ENCODE data around the gene KCNE3. TPM values are rescaled to one million over a fixed set of nuclear protein-coding genes. Genes with fewer than 3 reads are reported as not detected.
A peak's percentile ranks its signal among the peaks of the same experiment; 100 is the strongest.

KCNE3 gene
- total and polyA plus RNA-seq, 9 of the 15 experiments (the other 6 are each of a cell fraction or from before 2014, with no cell fraction given): 1.6 to 8.7 (median 6.2) TPM

DNA sequence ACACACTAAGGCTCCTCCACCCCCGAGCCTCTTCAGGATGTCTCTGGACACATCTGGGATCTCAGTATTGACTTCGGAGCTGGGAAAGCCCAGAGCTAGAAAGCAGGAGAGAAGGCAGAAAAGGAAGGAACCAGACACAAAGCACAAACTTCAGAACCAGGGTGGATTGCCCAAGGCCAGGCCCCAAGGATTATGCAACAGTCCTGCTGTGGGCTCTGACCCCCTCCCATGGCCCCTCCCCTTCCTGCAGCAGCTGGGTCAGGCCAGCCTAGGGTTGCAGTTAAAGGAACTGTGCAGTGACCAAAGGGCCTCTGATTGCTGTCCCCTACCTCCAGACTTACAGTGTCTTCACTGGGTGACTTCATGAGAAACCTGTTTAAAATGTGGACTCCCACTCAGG is 5.3 kb downstream of the KCNE3 start (continued):
- TF ChIP-seq ATF7 (IDR thresholded peaks at IDR 0.05) (peak; percentile 69; the same call in 1 of the 2 replicates), C11orf30 (IDR thresholded peaks at IDR 0.05; ENCODE audit: low read depth) (no peak), PHF21A (IDR thresholded peaks at IDR 0.05; ENCODE audit: borderline replicate concordance, low read depth) (no peak), HLTF (IDR thresholded peaks at IDR 0.05) (no peak), ARHGAP35 (IDR thresholded peaks at IDR 0.05; ENCODE audit: partially characterized antibody) (no peak), FOSL1 (tag; conservative IDR thresholded peaks at IDR 0.05) (no peak), KDM4B (IDR thresholded peaks at IDR 0.05; ENCODE audit: borderline replicate concordance in 2 of 2, low read depth in 1 of 2) (peak in 1 of 2 experiments; percentile 54; a peak in 1 of 4 replicates), MCM5 (IDR thresholded peaks at IDR 0.05; ENCODE audit: low read depth) (no peak), ZNF668 (CRISPR knock-in tag; IDR thresholded peaks at IDR 0.05) (no peak), KLF16 (IDR thresholded peaks at IDR 0.05) (peak; percentile 59; the same call in 1 of the 2 replicates), NR2C2 (CRISPR knock-in tag; IDR thresholded peaks at IDR 0.05) (no peak), NR2C2 (tag; IDR thresholded peaks at IDR 0.05) (peak; percentile 77), CEBPG (CRISPR knock-in tag; IDR thresholded peaks at IDR 0.05) (peak; percentile 97), CEBPG (tag; conservative IDR thresholded peaks at IDR 0.05 in 1 of 2, IDR thresholded peaks at IDR 0.05 in 1 of 2) (peak; percentile 96 to 98), JUND (IDR thresholded peaks at IDR 0.05; ENCODE audit: borderline replicate concordance, low read depth, low read length) (peak; percentile 69), JUND (tag; IDR thresholded peaks at IDR 0.05; ENCODE audit: borderline replicate concordance, low read depth, low read length) (peak; percentile 49; the same call in 1 of the 3 replicates), GABPA (tag; conservative IDR thresholded peaks at IDR 0.05; ENCODE audit: low read depth) (0 out of 2 replicates have a peak, but pooled peaks have one; percentile 26), ZBTB7A (IDR thresholded peaks at IDR 0.05; ENCODE audit: borderline replicate concordance, control insufficient read depth, low read depth, low read length) (peak; percentile 71; the same call in 1 of the 2 replicates), CXXC5 (CRISPR knock-in tag; IDR thresholded peaks at IDR 0.05) (no peak), SOX6 (IDR thresholded peaks at IDR 0.05) (0 out of 2 replicates have a peak, but pooled peaks have one; percentile 20), DMBX1 (CRISPR knock-in tag; IDR thresholded peaks at IDR 0.05; ENCODE audit: borderline replicate concordance) (peak; percentile 44; the same call in 1 of the 2 replicates)
- TF ChIP-seq, protein P1, sequence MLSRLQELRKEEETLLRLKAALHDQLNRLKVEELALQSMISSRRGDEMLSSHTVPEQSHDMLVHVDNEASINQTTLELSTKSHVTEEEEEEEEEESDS (CRISPR knock-in tag; IDR thresholded peaks at IDR 0.05): no peak
- TF ChIP-seq, protein P2, sequence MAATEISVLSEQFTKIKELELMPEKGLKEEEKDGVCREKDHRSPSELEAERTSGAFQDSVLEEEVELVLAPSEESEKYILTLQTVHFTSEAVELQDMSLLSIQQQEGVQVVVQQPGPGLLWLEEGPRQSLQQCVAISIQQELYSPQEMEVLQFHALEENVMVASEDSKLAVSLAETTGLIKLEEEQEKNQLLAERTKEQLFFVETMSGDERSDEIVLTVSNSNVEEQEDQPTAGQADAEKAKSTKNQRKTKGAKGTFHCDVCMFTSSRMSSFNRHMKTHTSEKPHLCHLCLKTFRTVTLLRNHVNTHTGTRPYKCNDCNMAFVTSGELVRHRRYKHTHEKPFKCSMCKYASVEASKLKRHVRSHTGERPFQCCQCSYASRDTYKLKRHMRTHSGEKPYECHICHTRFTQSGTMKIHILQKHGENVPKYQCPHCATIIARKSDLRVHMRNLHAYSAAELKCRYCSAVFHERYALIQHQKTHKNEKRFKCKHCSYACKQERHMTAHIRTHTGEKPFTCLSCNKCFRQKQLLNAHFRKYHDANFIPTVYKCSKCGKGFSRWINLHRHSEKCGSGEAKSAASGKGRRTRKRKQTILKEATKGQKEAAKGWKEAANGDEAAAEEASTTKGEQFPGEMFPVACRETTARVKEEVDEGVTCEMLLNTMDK (IDR thresholded peaks at IDR 0.05; ENCODE audit: borderline replicate concordance, insufficient read depth, low read depth, low read length, poor library complexity, severe bottlenecking): no peak
- TF ChIP-seq, protein P3, sequence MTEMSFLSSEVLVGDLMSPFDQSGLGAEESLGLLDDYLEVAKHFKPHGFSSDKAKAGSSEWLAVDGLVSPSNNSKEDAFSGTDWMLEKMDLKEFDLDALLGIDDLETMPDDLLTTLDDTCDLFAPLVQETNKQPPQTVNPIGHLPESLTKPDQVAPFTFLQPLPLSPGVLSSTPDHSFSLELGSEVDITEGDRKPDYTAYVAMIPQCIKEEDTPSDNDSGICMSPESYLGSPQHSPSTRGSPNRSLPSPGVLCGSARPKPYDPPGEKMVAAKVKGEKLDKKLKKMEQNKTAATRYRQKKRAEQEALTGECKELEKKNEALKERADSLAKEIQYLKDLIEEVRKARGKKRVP (CRISPR knock-in tag; IDR thresholded peaks at IDR 0.05): peak; percentile 65
- TF ChIP-seq, protein P4, sequence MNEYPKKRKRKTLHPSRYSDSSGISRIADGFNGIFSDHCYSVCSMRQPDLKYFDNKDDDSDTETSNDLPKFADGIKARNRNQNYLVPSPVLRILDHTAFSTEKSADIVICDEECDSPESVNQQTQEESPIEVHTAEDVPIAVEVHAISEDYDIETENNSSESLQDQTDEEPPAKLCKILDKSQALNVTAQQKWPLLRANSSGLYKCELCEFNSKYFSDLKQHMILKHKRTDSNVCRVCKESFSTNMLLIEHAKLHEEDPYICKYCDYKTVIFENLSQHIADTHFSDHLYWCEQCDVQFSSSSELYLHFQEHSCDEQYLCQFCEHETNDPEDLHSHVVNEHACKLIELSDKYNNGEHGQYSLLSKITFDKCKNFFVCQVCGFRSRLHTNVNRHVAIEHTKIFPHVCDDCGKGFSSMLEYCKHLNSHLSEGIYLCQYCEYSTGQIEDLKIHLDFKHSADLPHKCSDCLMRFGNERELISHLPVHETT (CRISPR knock-in tag; conservative IDR thresholded peaks at IDR 0.05 in 1 of 2, IDR thresholded peaks at IDR 0.05 in 1 of 2): no peak
